HEK293 (cell line): Measurements from ENCODE around the gene MAL.

ENCODE experiments used
- CTCF ChIP-seq: fragments of 450-650 bp; formaldehyde crosslinking; IDR thresholded peaks from 2 replicates; pipeline ENCODE4 v1.5.1; 2016; ENCODE audit warnings: missing biosample characterization, missing genetic modification characterization
- ZBTB26 ChIP-seq: fragments of 450-650 bp; formaldehyde crosslinking; optimal IDR thresholded peaks from 2 replicates; pipeline ENCODE3; 2016; ENCODE audit warnings: missing biosample characterization, mild to moderate bottlenecking, missing genetic modification characterization

DNA sequence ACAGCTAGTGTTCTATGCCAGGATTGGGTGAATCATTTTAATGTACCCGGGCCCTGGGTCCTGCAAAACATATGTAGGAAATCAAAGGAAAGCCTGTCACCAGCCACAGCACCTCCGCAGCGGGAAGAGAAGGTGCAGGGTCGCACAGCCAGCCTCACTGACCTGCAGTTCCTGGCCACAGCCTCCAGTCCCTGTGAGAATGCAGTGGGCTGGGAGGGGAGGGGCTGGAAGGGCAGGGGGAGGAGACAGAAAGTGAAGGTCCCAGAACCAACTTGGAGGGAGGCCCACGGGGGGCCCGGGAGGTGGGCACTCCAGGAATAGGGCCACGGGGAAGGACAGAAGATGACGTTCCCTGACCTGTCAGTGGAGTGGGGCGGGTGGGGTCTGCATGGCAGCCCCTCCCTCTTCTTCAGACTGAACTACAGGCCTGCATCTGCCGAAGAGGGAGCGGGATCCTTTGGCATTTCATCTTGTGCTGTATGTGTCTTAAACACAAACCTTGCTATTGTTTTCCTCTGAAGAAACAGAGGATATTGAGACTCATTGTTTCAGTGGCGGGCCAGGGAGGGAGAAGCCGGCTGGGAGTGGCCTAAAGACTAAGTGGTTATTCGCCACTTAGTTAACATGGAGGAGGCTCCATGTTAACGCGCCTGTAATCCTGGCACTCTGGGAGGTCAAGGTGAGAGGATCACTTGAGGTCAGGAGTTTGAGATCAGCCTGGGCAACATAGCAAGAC is 7.5 kb downstream of the MAL start:
- TF ChIP-seq ZBTB26 (tag by site-specific recombination): no peak
- TF ChIP-seq CTCF (tag by site-specific recombination): no peak
